Measurements from ENCODE around the gene ASB7.

Gene ASB7

GRCh38 chr15:100687582-100688141 lies 85.3 kb downstream of the ASB7 start:
- DNase-seq = no peak

GRCh38 chr15:100688549-100689120 lies 86.2 kb downstream of the ASB7 start:
- no peak for DNase-seq

GRCh38 chr15:100689131-100689899 lies 86.9 kb downstream of the ASB7 start:
- no peak for DNase-seq

- no peak for DNase-seq
Observed at GRCh38 chr15:100690032-100690794, 87.8 kb downstream of the ASB7 start.

GRCh38 chr15:100690795-100691158 lies 88.4 kb downstream of the ASB7 start:
- DNase-seq = no peak

- no peak for DNase-seq
Observed at GRCh38 chr15:100691321-100691720, 88.9 kb downstream of the ASB7 start.

GRCh38 chr15:100692246-100692645 lies 89.9 kb downstream of the ASB7 start:
- DNase-seq = no peak

- no peak for DNase-seq
Observed at GRCh38 chr15:100692671-100693070, 90.3 kb downstream of the ASB7 start.

GRCh38 chr15:100693451-100693850 lies 91.1 kb downstream of the ASB7 start:
- DNase-seq = no peak

GRCh38 chr15:100694381-100695021 lies 92.1 kb downstream of the ASB7 start:
- no peak for DNase-seq

GRCh38 chr15:100695048-100695447 lies 92.7 kb downstream of the ASB7 start:
- no peak for DNase-seq

GRCh38 chr15:100696452-100696851 lies 94.1 kb downstream of the ASB7 start:
- no peak for DNase-seq

All from hematopoietic multipotent progenitor cell treated with erythropoietin and hydrocortisone succinate and interleukin-3 and kit ligand, for 4 days (in vitro differentiated cells).